NCI-H2171 treated with DMSO at 0.1 percent for 48 hours (cell line): ENCODE data around the gene PRKG1.
"Not testable (repeated sequence)": the region's sequence is repeated elsewhere in the genome, so short reads cannot be mapped to it uniquely, and the experiment has no call there.

Experiments used
- DNase-seq: peaks from one replicate; lab custom pipeline; 2025; lab: John Stamatoyannopoulos, UW

Gene PRKG1

DNA sequence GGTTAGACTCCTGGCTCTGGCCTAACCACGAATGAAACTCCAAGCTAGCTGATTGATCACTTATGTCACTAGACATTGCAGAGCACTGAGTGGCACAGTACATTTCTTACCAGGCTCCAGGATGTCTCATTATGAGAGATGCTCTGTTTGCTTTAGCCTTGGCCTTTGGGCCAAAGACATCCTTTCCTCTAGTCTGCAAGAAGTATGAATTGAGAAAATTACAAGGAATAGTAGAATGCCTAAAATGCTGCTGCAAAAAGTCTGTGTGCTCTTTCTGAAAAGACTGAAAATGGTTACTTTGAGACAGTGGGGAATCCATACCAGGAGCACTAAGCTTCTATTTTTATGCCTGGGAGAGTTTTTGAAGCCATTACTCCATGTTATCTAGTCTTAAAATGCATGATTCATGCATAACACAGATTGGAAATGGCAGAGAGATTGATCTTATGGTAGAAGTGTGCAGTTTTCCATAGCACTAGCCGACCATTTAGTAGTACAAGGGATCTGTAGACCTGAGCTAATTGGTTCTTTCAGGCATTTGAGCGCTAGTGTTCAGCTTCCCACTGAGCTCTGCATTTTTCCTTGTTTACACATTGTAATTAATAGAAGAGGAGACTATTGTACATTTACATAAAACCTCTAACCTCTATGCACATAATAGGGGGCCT, 303.8 kb downstream of the PRKG1 start:
- DNase-seq: no peak

GRCh38 chr10:51382181-51382580, 307.9 kb downstream of the PRKG1 start:
- DNase-seq: no peak

DNA sequence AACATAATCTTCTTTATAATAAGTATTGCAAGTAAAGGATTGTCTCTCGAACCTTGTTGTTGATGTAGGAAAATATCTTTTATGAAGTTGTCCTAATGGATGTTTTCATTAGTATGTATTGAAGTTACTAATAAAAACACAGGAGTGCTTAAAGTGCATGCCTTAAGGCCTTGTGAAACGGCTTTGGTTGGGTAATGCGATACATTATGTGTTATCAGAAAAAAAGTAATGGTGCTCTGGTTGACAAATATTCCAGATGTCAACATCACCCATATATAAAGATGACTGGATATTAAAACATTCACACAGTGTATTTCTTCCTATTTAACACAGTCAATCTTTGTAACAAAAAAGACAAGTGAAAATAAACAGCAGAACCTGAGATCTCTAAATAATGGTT, 310.7 kb downstream of the PRKG1 start:
- no peak for DNase-seq

GRCh38 chr10:51386248-51386885, 312.1 kb downstream of the PRKG1 start:
- DNase-seq: no peak

- peak; percentile 13 for DNase-seq
Observed at GRCh38 chr10:51389415-51390321, 315.4 kb downstream of the PRKG1 start.

GRCh38 chr10:51393006-51393405, 318.7 kb downstream of the PRKG1 start:
- not testable (repeated sequence) for DNase-seq

- no peak for DNase-seq
Observed at GRCh38 chr10:51394039-51394438, 319.8 kb downstream of the PRKG1 start.

DNA sequence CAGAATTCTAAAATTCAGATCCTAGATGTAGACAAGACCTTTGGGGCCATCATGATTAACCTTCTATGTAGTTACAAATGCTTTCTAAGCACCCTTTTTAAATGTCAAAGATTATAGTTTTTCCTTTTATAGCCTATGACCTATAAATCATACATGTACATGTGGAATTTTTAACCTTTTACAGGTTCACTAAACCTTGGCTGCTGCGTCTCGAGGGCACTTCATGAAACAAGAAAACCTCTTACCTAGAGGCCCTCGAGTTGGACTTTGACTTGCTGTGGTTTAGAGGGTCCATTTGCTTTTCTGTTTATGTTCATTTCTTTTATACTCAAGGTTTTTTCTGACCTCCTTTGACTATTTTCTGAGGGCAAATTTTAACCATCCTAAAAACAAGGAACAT, 323.0 kb downstream of the PRKG1 start:
- DNase-seq: no peak

GRCh38 chr10:51397695-51398094, 323.4 kb downstream of the PRKG1 start:
- DNase-seq: no peak

GRCh38 chr10:51399840-51400239, 325.6 kb downstream of the PRKG1 start:
- no peak for DNase-seq

DNA sequence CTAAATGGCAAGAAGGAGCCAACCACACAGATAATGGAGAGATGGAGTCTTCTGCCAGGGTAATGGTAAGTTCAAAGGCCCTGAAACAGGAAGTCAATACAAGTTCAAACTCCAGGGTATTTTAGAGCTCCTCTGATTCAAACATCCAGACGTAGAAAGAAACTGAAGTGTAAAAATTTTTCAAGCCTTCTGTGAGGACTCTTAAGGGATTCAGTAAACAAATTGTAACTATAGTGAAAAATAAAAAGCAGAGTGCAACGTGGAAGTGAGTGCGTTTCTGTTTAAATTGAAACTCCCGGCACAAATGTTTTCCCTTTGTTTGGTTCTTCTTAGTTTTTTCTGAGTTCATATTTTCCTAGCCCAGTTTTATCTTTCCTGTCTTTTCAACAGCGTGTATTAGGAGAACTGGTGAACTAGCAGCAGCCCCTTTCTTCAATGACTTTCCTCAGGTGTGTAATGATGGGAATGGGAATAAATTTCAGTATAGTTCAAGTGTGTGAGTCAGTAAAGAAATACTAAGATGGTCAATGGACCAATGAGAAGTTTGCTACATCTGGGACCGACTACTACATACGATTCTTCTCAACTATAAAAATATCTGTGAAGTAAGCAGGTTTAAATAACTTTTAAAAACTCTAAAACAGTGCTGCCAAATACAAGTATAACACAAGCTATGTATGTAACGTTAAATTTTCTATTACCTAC, 326.3 kb downstream of the PRKG1 start:
- no peak for DNase-seq

DNA sequence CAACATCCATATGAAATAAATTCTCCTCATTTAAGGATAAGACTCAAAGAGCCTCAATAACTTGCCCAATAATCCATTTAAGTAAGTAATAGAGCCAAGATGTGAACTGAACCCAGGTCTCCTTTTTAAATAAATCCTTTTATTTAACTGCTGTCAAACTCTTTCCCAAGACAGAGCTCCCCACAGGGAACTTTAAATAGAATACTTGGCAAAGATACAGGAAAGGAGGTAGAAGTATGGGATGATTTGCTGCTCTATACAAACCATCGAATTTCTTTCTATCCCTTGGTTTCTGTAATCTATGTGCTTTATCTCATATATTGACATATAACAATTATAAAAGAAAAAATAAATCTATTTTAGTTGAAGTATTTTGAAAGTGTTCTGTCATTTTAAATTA, 329.2 kb downstream of the PRKG1 start:
- no peak for DNase-seq

DNA sequence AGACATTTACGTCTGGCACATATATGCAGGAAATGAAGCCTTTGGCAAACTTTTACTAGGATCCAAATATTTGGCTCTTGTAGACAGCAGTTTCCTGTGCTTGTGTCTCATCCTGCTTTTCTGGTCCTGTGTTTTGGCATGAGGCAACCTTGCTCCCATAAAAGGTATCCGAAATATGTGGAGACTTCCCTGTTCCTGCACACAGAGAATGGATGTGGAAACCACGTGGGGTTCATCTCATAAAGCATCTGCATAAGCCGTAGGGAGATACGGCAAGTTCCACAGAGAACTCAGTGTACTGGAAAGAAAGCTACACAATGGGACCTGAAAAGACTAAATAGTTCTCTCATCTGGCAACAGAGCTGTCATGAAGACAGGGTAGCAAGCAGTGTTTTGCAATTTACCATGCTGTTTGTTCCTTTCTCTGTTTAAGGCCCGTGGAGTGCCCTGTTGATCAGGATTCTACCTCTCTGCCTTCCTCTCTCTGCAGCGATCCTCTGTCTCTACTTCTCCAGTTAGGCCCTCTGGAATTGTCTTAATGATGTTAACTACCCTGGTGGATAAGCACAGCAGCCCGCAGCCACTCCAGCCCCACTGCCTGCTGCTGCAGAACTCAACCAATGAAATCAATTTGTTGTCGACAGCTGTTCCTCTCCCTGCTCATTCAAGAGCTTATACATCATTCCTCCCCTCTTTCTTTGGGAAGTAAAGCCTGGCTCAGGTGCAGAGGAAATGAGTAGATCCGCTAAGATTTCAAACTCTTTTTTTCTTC, 331.5 kb downstream of the PRKG1 start:
- DNase-seq: no peak

DNA sequence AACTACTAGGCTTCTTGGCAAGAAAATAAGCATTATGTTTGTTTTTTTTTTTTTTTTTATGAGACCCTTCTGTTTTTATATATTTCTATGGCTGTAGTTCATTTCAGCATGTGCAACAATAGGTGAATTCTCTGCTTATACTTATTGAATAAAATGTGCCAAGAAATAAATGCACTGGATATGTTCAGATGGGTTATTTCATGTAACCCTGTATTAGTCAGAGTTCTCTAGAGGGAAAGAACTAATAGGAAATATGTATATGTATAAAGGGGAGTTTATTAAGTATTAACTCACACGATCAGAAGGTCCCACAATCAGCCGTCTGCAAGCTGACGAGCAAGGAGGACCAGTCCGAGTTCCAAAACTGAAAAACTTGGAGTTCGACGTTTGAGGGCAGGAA, 332.3 kb downstream of the PRKG1 start:
- no peak for DNase-seq

DNA sequence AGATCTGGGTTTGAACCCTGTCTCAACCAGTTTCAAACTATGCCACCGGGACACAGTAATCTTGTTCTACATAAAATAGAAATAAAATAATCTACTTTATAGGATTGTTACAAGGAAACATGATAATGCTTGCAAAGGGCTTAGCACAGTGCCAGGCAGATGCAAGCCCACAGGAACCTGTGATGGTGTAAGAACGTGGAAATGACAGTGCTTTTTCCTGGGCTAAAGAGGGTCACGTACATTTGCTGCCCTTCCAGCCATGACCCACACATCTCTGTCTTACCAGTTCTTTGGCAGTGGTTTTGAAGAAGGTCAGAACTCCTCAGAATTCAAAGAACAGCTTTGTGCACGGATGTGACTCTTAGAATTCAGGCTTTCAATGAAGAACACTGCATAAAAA, 342.2 kb downstream of the PRKG1 start:
- DNase-seq: no peak

DNA sequence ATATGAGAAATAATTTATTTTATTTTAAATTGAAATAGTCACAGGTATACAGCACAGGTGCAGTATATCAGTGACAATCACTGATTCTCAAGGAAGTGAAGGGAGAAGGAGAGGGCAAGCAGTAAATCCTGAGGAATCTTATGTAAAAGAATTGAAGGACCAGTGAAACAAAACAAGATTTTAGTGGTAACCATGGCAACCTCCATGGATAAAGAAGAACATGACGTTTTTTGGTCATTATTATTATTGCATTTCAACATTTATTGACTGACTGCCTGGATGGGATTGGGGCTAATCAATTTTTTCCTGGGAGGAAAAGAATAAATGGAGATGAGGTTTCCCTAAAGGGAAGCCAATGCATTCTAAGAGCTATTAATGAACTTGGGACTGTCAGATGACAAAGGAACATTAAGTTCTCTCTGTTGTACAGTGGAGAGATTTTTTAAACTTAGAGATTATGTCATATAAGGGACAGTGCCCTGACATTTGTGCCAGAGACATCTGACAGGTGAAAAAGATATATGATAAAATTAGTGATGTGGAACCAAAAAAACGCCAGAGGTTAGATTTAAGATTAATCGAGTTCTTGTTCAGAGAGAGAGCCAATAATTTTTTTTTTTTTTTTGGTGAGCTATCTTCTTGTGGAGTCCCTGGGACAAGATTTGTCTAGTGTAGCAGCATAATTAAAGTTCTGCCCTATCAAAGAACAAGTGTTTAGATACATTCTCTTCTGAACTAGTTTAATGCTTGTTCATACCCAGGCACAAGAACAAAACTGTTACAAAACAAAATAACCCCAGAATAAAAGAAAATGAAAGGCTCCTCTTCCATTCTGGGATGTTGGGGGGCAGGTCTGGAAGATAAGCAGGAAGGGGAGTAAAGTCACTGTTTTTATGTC, 345.2 kb downstream of the PRKG1 start:
- no peak for DNase-seq

GRCh38 chr10:51421853-51422252, 347.6 kb downstream of the PRKG1 start:
- DNase-seq: no peak

- DNase-seq: no peak
Observed at GRCh38 chr10:51422311-51423120, 348.2 kb downstream of the PRKG1 start.

DNA sequence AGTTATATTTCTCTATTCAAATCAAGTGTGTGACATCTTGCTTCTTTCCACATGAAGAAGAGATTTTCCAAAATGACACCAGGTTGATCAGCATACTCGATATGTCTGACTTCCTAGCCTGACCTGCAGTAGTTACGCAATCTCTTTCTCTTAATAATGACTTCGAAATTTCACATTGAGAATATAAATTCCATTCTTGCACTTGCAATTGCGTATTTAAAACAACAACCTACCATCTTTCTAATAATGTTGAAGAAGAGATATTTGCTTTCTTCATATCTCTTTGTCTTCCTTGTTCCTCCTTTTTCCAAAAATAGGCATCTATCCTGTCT, 348.8 kb downstream of the PRKG1 start:
- no peak for DNase-seq

GRCh38 chr10:51425431-51425830, 351.1 kb downstream of the PRKG1 start:
- DNase-seq: no peak
